ENCODE data around the gene IL13.

DNA sequence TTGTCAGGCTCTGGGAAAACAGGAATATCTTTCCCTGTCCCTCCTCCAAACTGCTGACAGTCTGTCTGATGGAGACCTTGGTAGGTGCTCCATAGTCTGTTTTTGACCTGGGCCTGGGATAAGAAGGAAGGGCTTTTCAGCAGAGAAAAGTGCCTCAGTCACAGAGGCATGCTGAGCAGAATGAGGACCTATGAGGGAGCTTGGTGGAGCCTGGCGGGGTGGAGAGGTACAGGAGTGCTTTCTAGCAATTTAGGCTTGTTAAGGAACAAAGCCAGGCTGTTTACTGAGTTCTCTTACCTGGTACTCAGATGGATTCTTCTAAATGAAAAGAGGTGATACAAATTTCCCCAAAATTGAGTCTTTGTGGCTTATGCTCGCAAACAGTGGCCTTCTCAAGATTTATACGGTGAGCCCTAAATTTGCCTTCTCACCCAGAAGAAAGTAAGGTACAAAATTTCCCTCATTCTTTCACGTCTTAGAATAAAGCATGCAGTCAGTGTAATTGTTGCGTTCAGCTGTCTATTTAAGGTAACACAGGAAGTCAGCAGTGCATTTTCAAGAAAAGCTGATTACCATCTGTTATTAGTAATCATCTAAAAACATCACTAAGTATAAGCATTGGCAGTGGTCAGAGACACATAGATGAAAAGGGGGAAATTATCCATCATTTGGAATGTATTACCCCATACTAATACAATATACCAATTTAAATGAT, 28.6 kb upstream of the IL13 start:
- TF ChIP-seq, protein P1, sequence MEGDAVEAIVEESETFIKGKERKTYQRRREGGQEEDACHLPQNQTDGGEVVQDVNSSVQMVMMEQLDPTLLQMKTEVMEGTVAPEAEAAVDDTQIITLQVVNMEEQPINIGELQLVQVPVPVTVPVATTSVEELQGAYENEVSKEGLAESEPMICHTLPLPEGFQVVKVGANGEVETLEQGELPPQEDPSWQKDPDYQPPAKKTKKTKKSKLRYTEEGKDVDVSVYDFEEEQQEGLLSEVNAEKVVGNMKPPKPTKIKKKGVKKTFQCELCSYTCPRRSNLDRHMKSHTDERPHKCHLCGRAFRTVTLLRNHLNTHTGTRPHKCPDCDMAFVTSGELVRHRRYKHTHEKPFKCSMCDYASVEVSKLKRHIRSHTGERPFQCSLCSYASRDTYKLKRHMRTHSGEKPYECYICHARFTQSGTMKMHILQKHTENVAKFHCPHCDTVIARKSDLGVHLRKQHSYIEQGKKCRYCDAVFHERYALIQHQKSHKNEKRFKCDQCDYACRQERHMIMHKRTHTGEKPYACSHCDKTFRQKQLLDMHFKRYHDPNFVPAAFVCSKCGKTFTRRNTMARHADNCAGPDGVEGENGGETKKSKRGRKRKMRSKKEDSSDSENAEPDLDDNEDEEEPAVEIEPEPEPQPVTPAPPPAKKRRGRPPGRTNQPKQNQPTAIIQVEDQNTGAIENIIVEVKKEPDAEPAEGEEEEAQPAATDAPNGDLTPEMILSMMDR (IDR thresholded peaks at IDR 0.05) = no peak
- no peak for TF ChIP-seq POLR2A (IDR thresholded peaks at IDR 0.05)

Measured in heart left ventricle (tissue), 13 donors.